T-helper 2 cell treated with Interferon-gamma antibody and Interleukin-4, amounts not matched to agents 100 ng/mL and 5 ng/mL, for 36 hours (primary cell): ENCODE results near the gene GPATCH2. TPM values are rescaled to one million over a fixed set of nuclear protein-coding genes. Genes with fewer than 3 reads are reported as not detected.

ENCODE experiments used
- intact Hi-C: fragments of 100-400 bp; cut with micrococcal nuclease; formaldehyde crosslinking; loops from one replicate; pipeline ENCODE4 v1.15.1; 2023
- total RNA-seq: library from RNA; stranded (reverse); gene quantifications from 2 replicates; pipeline ENCODE4 v1.2.3, GENCODE V29; 2022

Gene GPATCH2
- total RNA-seq, 1 donor from 2014 or later: 12.0 TPM

DNA sequence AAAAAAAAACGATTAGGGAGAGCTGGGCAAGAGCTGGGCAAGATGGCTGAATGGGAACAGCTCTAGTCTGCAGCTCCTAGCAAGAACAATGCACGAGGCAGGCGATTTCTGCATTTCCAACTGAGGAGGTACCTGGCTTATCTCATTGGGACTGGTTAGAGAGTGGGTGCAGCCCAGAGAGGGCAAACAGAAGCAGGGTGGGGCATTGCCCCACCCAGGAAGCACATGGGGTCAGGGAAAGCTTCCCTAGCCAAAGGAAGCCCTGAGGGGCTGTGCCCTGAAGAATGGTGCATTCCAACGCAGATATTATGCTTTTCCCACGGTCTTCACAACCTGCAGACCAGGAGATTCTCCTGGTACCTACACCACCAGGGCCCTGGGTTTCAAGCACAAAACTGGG is 251.6 kb downstream of the GPATCH2 start:
- intact Hi-C loops: no loop called here

Other genes with a start within 250 kb of the GPATCH2 start
- gene SPATA17, start 254 bp upstream of the GPATCH2 start, total RNA-seq: not detected in 2 replicates